NCI-H1930 (cell line): Measurements from ENCODE around the gene INAVA.

Experiments used
- DNase-seq, 2 experiments: peaks; one replicate each; lab custom pipeline; 2025; lab: John Stamatoyannopoulos, UW

The INAVA gene

DNA sequence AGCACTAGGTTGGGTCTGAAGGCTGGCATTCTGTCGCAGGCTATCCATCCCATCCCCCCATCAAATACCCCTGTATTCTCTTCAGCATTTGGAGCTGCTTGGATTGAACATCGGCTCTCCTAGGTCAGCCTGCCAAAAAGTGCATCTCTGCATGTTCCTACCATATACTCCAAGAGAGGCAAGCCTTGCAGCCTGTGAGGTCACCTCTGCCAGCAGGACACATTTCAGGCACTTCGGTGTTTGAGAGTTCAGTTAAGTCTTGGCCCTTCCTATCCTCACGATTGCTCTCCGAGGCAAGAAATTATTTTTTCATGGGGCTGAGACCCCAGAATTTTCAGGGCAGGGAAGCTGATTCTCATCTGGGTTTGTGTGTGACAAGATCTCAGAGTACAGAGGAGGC is 19.3 kb upstream of the INAVA start:
- DNase-seq = no peak

DNA sequence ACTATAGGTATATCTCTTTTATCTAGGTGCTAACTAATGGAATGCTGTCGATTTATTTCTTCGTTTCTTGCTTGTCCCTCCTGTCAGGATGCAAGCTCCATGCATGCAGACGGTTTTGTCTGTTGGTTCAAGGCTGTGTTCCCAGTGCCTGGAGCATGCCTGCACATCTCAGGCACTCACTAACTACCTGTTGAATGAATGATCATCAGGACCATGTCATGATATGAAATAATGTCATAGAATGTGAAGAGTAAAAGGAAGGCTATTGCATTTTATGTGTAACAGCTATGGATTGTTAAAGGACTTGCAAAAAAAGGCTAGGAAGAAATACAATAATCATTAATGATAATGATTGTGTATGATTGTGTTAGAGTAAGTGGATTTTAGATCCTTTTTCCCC is 17.7 kb upstream of the INAVA start:
- no peak for DNase-seq

DNA sequence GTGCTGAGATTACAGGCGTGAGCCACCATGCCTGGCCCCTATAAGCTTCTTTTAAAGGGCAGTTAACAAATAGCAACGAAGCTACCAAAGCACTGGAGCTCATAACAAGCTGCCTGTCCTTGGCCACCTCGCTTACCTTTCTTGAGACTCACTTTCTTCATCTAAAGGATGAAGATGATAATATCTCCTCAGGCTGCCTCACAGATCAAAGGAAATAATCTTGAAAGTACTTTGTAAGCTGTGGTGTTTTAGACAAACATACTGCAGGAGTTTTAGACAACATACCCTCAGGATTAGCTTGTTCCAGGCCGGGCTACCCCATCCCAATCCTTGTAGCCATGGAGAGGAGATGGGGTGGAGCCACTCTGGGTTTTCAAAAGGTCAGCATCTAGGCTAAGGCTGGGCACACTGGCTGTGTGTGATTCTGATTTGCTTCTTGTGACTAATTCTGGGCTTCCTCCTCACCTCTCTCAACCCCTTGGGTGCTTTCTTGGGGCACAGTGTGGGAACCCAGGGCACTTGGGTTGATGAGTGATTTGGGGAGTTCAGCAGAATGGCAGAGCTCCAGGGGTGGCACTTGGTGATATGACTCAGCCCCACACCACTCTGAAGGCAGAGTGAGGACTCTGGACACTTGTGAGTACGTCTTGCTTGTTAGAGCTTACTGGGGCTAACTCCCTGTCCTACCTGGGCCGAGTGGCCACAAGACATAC is 16.7 kb upstream of the INAVA start:
- DNase-seq = no peak

DNA sequence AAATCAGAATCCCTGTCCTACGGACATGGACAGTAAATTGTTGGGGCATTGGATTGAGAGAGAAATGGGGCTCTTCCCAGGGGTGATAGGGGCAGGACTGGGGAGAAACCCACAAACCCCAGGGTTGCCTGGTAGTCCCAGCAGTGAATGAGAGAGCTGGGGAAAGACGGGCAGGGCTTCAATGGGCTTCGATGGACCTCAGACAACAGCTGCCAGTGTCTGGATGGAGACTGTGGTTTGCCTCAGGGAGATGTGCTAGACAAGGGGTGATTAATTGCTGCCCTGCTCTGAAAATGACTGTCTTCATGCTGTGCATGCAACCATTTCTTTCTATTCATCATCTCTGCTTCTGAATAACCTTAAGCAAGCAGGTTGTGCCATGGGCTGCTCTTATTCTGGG is 14.5 kb upstream of the INAVA start:
- no peak for DNase-seq

DNA sequence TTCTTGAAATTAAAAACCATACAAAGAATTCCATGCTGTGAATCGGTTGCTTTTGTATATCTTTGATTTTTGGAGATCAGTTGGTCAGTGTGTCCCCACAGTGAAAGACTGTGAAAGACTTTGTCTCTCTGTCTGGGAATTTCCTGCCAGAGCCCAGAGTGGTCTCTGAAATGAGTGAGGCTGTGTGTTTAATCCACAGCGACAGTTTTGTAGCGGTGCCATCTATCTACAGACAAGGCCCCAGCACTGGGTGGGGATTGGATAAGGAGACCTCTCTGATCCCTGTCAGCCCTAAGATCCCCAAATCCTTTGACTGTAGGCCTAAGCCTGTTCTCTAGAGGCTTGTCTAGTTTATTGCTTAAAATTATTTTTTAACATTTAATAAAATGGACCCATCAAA is 11.6 kb upstream of the INAVA start:
- DNase-seq = no peak

DNA sequence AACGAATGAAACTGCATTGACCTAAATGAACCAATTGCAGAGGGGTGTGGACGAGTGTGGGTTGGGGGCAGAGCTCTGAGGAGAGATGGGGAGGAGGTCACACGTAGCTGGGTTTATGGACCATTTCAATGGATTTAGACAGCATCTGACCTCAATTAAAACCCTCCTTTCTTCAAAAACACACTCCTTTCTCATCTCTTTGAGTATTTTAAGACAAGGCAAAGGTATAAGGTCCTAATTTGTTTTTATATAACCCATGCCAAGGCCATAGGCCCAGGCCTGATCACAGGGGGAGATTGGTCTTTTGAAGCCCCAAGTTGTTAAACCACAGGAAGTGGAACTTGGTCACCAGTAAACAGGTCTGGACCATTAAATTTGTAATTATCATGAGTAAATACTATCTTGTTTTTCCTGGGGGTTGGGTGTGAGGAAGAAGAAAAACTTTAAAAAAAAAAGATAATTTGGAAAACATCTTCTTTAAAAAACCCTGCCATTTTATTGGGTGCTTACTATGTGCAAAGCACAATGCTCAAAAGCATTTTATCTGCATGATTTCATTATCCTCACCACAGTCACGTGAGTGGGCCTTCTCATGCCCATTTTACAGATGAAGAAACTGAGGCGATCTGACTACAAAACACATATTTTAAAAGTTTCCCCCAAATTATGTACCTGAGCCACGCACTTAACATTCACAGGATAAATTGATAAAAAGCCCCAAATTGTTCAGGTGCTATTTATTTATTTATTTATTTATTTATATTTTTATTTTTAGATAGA is 8.9 kb upstream of the INAVA start:
- DNase-seq = no peak

DNA sequence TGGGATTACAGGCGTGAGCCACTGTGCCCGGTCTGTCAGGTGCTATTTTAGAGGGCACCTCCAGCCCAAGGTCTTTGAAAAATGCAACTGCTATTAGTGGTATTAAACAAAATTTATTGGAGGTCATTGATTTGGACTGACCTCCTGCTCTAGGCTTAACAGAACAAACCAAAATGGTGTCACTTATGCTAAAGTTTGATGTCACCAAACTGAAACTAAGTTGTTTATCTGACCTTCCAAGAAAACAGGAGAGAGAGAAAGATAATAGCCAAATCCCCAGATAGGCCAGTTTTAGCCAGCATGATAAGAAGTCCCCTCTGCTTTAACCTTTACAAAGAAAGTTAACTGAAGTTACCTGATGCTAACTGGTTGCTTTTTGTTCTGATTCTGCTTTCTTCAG is 8.1 kb upstream of the INAVA start:
- DNase-seq = no peak

DNA sequence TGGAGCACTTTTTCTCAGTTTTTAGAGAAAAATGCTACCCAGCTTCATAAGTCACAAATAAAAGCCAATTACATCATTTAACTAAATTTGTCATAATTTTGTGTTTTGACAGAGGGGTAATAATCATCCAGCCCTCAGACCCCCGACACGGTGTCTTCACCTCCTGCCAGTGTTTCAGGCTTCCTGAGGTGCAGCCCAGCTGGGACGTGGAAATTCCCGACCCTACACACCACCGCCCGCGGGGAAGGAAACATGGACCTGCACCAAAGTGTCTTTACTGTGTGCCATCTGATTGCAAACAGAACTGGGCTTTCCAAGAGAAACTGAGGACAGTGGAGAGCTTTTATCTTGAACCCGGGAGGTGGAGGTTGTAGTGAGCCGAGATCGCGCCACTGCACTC is 7.7 kb upstream of the INAVA start:
- no peak for DNase-seq

DNA sequence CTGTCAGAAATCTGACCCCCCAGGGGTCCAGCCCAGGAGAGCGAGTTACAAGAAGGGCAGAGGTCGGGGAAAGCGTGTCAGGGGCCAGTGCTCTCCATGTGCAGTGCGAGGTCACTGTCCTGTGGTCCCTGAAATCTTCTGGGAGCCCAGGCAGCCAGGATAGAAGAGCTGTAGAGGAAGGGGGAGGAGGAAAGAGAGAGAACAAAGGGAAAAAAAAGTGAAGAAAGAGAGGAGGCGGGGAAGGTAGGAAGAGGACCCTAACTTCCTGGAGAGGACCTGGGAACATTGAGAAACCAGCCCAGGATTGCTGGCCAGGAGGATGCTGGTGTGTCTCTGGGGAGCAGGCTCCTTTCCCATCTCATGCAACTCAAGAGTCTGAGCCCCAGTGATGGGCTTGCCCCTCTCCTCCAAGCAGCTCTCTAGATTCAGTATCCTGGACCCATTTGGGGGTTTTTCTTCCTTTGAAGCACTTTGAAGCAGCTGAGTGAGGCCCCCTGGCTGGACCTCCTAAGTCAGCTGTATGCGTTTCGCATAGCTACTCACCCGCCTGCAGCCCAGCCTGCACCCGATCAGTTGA is 6.8 kb upstream of the INAVA start:
- no peak for DNase-seq

DNA sequence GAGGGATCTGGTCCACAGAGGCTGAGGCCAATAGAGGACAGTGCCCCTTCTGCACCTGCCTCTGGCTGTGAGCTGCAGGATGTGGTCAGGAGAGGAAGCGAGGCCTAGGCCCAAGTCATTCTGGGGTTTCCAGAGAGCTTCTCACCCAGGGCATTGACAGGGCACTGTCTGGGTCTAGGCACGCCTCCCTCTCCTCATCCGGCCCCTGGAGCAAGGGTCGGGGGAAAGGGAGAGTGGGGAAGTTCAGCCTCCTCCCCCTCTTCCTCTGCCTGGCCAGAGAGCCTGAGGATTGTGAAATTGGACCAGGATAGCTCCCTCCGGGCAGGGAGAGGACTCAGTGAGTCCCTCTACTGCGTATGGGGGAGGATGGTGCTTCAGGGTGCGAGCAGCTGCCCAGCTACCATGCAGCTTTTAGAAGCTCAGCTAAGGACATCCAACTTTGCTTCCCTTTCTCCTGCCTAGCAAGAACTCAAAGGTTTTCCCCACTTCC is 6.3 kb upstream of the INAVA start:
- no peak for DNase-seq

DNA sequence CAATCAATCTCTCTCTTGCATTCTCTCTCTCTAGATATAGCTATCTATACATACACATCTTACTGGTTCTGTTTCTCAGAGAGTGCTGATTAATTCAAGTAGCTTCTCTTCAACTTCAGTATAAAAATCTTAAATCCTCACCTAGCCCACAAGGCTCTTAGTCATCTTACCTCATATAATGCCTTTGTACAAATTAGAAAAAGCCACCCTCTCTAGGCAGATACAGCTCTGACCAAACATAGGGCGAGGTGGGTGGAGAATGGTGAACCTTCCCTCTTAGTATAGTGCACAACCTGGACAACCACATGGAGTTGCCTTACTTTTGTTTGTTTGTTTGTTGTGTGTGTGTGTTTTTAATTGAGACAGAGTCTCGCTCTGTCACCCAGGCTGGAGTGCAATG is 5.1 kb upstream of the INAVA start:
- no peak for DNase-seq

DNA sequence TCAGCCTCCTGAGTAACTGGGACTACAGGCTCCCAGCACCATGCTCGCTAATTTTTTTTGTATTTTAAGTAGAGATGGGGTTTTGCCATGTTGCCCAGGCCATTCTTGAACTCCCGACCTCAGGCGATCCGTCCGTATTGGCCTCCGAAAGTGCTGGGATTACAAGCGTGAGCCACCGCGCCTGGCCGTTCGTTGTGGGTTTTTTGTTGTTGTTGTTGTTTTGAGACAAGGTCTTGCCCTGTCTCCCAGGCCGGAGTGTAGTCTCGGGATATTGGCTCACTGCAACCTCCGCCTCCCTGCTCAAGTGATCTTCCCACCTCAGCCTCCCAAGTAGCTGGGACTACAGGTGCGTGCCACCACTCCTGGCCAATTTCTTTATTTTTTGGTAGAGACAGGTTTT is 4.7 kb upstream of the INAVA start:
- no peak for DNase-seq

DNA sequence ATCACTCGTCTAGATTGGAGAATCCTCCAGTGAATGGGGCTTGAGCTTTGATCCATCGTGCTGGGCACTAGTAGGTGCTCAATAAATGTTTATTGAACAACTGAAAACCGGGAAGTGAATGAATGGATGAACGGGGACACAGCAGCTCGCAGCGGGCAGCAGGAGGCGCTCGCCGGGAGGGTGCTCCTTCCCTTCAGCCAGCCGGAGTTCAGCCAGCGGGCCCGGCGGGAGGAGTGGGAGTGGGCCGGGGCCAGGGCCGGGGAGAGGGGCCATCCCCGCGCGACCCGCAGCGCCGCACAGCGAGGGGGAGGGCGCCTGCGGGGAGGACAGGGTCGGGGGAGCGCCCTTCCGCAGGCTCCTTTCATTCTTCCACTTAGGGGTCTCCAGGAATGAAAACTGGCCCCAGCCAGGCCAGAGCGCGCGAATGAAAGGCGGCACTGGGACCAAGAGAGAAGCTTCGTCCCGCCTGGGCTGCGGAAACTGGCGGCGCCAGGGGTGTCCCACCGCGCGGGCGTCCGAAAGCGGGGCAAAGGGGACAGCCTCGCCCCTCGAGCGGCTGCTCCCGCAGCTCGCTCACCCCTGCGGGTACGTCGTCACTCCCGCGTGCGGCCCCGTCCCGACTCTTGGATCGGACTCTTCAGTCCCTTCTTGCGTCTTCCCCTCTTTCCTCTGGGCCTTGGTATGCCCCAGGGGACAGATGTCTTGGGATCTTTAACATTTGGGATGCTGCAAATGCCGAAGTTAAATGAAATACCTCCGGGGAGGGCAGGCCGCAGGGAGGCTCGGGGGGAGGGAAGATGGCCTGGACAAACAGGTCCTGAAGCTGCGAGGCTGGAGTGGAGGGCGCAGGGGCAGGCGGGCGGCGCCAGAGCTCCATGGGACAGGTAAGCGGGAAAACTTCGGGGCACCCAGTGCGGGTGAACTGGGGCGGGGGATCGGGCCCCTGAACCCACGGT is 3.6 kb upstream of the INAVA start:
- peak in 1 of 2 experiments; percentile 13 for DNase-seq

DNA sequence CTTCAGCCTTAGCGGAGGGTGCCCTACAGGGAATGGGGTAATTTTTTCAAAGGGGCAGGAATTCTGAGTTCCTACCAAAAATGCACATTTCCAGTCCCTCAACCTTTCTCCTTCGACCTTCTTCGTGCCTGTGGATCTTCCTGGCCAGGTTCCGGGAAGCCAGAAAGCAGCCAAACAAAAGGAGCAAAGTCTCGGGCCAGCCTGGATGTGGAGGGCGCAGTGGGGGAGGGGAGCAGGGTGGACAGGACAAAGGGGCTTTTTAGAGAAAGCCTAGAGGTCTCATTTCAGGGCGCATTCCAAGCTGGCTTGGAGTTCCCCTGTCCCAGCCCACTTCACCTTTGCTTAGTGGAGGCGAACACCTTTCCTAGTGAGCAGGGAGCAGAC is 2.9 kb upstream of the INAVA start:
- DNase-seq = no peak

DNA sequence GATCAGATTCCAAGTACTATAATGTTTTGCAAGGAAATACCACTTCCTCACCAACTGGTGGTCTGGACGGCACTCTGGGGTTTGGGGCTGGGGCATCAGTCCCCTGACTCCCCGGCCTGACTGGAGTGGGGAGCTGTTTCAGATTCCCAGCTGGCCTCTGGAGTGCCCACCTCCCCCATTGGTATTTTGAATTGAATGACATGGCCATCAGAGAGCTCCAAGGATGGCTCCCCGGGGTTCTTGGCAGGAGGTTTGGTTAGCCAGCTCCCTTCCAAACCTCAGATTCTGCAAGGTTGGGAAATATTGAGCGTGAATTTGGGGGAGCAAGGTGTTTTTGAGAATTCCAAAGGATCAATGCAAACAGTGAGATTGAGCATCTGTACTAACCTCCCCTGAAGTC is 2.2 kb upstream of the INAVA start:
- no peak for DNase-seq

DNA sequence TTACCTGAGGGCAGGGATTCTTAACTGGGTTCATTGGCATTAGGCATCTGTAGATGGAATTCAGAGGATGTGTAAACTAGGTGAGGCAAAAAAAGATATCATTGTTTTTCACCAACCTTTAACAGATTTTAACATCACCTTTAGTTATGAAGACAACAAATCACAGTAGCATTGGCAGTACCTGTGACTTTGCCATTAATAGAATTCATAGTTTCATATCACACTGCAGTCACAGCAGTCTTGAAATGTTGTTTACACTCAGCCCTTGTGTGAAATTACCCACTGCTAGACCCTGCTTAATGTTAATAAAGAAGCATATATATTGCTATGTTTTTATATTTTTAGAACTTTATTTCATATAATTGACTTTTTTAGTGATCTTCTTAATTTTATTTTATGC is 1.7 kb upstream of the INAVA start:
- no peak for DNase-seq

DNA sequence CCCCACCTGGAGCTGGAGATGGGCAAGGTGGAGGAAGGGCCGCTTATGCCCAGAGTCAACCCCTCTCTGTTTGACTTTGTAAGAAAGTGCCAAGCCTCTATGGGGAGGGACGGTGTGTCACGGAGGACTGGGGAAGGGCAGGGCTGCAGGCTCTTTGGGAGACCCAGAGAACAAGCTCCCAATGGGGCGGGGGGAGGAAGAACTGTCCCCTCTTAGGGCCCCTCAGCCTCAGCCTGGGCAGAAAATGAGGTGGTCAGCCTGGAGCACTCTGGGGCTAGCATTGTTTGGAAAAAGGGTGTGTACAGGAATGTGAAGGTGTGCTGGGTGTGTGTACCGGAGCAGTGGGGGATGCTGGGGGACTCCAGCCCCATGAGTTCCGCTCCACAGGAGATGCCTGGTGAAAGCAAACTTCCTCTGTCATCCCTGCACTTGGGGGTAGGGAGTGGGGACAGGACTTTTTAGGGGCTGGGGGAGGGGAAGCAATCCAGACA is 1.2 kb upstream of the INAVA start:
- DNase-seq = no peak

DNA sequence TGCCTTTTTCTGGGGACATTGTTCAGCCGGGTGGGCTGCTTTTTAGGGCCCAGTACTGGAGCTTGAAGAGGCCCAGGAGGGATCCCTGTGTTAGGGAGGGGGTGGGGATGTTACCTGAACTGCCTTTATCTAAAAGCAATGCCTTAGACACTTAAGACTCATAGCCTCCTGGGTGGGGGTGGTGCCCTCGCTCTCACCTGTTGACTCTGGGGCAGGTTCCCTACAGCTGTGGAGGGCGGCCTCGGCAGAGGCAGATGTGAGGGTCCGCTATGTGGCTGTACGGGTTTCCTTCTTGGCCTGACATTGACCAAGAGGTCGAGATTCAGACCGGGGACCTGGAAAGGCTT is 716 bp downstream of the INAVA start:
- no peak for DNase-seq

DNA sequence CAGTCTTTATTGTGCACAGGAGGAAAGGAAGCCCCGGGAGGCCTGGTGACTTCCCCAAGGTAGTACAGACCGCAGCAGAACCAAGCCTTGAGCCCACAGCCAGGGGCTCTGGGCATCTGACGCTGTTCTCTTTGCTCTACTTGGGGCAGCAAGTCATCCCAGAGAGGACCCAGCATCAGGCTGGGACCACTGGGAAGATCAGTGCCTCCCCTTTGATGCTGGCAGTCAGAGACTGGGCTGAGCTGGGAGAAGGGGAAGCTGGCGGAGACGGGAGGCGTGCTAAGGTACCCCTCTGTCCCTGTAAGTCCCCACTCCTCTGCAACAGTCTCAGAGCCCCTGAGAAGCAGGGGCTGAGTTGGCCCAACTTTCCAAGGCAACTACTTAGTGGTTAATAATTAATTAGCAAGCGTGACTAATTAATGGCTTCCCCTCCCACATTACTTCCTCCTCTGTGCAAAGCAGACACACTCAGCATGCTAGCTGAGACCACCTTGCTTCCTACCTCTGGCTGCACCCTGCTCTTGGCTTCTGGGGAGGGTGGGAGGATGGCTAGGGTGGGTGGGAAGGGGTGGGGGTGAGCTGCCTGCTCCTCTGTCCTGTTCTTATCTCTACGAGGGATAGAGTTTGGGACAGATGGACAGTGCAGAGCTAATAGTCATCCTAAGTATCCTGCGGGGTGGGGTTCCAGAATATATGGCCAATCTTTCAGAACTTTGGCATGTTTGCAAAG is 1.3 kb downstream of the INAVA start:
- no peak for DNase-seq

DNA sequence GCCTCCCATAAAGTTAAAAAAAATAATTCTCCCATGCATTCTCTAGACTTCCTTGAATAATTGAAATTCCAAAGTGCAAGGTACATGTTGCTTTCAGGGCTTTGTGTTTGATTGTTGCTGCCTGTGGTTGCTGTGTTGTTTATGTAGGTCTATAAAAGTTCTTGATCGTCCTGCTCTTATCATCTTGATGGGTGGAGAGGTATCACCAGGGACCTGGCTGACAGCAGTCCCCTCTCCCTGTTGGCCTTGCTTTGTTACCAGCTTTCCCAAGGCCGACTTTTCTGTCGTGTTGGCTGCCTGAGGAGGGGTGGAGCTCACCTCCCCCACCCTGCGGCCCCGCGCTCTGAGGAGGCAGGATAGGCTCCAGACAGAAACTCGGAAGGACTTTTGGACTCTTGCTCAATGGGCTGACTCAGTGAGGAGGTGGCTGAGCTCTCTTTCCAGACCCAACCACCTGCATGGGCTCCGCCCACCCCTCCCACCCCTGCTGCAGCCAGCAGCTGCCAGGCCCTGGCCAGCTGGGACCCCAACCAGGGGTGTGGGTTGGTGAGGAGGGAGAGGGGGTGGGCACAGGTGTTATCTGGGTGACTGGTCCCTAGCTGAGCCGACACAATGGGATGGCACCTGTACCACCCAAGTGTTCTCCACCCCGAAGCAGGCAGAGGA is 2.0 kb downstream of the INAVA start:
- DNase-seq = no peak

DNA sequence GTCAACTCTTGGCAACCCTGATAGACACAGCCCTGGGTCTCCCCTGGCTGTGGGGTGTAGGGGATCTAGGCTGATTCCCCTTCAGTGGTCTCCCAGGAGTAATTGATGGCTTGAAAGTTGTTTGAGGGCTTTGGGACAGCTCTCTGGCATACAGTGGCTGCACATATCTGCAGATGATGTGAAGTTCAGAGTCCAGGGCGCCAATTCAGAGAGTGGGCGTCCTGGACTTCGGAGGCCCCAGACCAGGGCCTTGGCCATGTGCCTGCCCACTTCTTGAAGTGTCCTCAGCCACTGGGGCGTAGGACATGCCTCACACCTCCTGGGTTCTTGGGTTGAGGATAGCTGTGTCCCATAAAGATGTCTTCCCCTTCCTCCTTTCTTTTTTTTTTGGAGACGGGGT is 2.6 kb downstream of the INAVA start:
- no peak for DNase-seq
